Body of pancreas (tissue), 4 donors: ENCODE results near the gene WASL. TPM values are rescaled to one million over a fixed set of nuclear protein-coding genes. Genes with fewer than 3 reads are reported as not detected.

Experiments
- ATAC-seq: fragments of 150-250 bp; one replicate; pipeline ENCODE4 v1.9.1; 2016
- DNase-seq, 4 donors: peaks; one replicate each; pipeline ENCODE4 v3.0.0-alpha.2; 2019
- H3K27ac ChIP-seq, 4 donors: fragments of 200-600 bp; sonication (generic); 1 replicate in 3 of 4; 2 replicates in 1 of 4; pipeline versions ENCODE4 v1.5.1 to v1.6.1; 2016 to 2019; ENCODE audit warnings: mild to moderate bottlenecking in 1 of 4, mixed read lengths in 1 of 4, moderate library complexity in 1 of 4
- H3K27me3 ChIP-seq, 2 donors: fragments of 200-600 bp; sonication (generic); one replicate each; pipeline ENCODE4 v1.6.0; 2016; ENCODE audit warnings: mild to moderate bottlenecking in 1 of 2
- H3K36me3 ChIP-seq, 2 donors: fragments of 200-600 bp; sonication (generic); replicated peaks in 1 of 2; 2 replicates each; pipeline ENCODE4 v1.5.1; 2016; ENCODE audit warnings: low read depth in 2 of 2; ENCODE audit not compliant: insufficient read depth in 1 of 2
- H3K4me1 ChIP-seq: fragments of 200-600 bp; sonication (generic); one replicate; pipeline ENCODE4 v1.6.0; 2016
- H3K4me3 ChIP-seq, 2 donors: fragments of 200-600 bp; sonication (generic); 1 replicate in 1 of 2; 2 replicates in 1 of 2; pipeline ENCODE4 v1.5.1; 2016 to 2019
- H3K9me3 ChIP-seq, 3 donors: fragments of 200-600 bp; sonication (generic); 1 replicate in 2 of 3; 2 replicates in 1 of 3; pipeline ENCODE4 v1.5.1; 2016
- CTCF ChIP-seq, 7 experiments: fragments of 450-650 bp in 4 of 7; fragments of 200-600 bp in 3 of 7; sonication (generic) in 3 of 7; IDR thresholded peaks; one replicate each; pipeline ENCODE4 v1.5.1; 2016 to 2019; ENCODE audit warnings: antibody characterized with exemption in 7 of 7
- POLR2A ChIP-seq, 3 donors: fragments of 450-650 bp; IDR thresholded peaks; one replicate each; pipeline ENCODE4 v1.6.1; 2016; ENCODE audit warnings: antibody characterized with exemption in 3 of 3, mild to moderate bottlenecking in 2 of 3
- WGBS, 2 donors: methylation state at CpG; one replicate each; pipeline ENCODE4 v1.1.5; 2017; 5-methylcytosine and 5-hydroxymethylcytosine counted together
- intact Hi-C: fragments of 100-400 bp; cut with DNase I; formaldehyde crosslinking; loops from one replicate; pipeline ENCODE4 v1.15.1; 2023
- total RNA-seq, 2 donors: library from RNA; depleted of rRNA; stranded (reverse); fragments of >200 nt; gene quantifications; one replicate each; pipeline ENCODE4 v1.1.0, GENCODE V29; 2016

The WASL gene
- total RNA-seq, 2 donors from 2014 or later, result 12.9 to 20.5 TPM

- H3K27me3 ChIP-seq, result no peaks in the 10 kb centered on the region
- H3K27ac ChIP-seq, result no peak overlapping the region
- peaks cover 3% of the 10 kb centered on the region for H3K4me1 ChIP-seq
- no peaks in the 10 kb centered on the region for H3K36me3 ChIP-seq
- intact Hi-C loops, result no loop called here
- DNase-seq (no peak), ATAC-seq (no peak)
- H3K9me3 ChIP-seq, result no peaks in the 10 kb centered on the region
- H3K4me3 ChIP-seq, result no peak overlapping the region
- 82 to 90% methylated on average over 4 of the region's 4 CpGs for WGBS, 2 donors
- TF ChIP-seq CTCF (IDR thresholded peaks at IDR 0.05) (no peak), POLR2A (IDR thresholded peaks at IDR 0.05) (no peak)
Measured at GRCh38 chr7:123774496-123774895, 25.7 kb upstream of the WASL start.

DNA sequence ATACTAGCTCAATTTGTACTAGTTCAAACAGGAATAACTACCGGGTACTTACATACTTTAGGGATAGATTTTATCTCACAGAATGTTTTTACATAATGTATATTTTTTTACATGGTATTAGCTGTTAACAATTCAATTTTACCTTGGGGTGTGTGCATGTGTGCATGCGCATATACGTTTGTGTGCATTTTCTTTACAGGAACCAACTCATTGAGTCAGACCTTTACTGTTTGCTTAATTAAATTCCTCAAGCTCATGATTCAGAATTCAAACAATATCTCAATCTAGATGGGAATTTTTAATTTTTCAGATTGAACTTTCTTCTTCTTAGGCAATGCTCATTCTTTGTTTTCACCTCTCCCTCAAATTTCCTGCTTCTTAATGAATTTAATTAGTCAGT is 24.7 kb upstream of the WASL start:
- TF ChIP-seq CTCF (IDR thresholded peaks at IDR 0.05) (no peak), POLR2A (IDR thresholded peaks at IDR 0.05) (no peak)
- Histone ChIP-seq H3K4me3 (no peak overlapping the region), H3K27ac (no peak overlapping the region), H3K4me1 (peaks cover 10% of the 10 kb centered on the region), H3K9me3 (no peaks in the 10 kb centered on the region), H3K27me3 (no peaks in the 10 kb centered on the region), H3K36me3 (no peaks in the 10 kb centered on the region)
- ATAC-seq (no peak), DNase-seq (no peak)
- intact Hi-C loops, result no loop called here
- 88 to 94% methylated on average over 3 of the region's 3 CpGs for WGBS, 2 donors

- Histone ChIP-seq H3K4me1 (peaks cover 10% of the 10 kb centered on the region), H3K27me3 (no peaks in the 10 kb centered on the region), H3K27ac (no peak overlapping the region), H3K36me3 (no peaks in the 10 kb centered on the region), H3K9me3 (no peaks in the 10 kb centered on the region), H3K4me3 (no peak overlapping the region)
- ATAC-seq (no peak), DNase-seq (no peak)
- TF ChIP-seq CTCF (IDR thresholded peaks at IDR 0.05) (no peak), POLR2A (IDR thresholded peaks at IDR 0.05) (no peak)
- intact Hi-C loops, result no loop called here
- WGBS, 2 donors, result 69 to 74% methylated on average over 3 of the region's 3 CpGs
Measured at GRCh38 chr7:123772652-123773051, 23.8 kb upstream of the WASL start.

GRCh38 chr7:123771846-123772245 is 23.0 kb upstream of the WASL start:
- Histone ChIP-seq H3K4me1 (peaks cover 10% of the 10 kb centered on the region), H3K27me3 (no peaks in the 10 kb centered on the region), H3K27ac (no peak overlapping the region), H3K36me3 (no peaks in the 10 kb centered on the region), H3K4me3 (no peak overlapping the region), H3K9me3 (no peaks in the 10 kb centered on the region)
- no peak for TF ChIP-seq POLR2A (IDR thresholded peaks at IDR 0.05)
- TF ChIP-seq CTCF (IDR thresholded peaks at IDR 0.05), result no peak
- no peak for DNase-seq
- intact Hi-C loops, result no loop called here
- ATAC-seq, result no peak
- 93 to 95% methylated on average over 2 of the region's 2 CpGs for WGBS, 2 donors

DNA sequence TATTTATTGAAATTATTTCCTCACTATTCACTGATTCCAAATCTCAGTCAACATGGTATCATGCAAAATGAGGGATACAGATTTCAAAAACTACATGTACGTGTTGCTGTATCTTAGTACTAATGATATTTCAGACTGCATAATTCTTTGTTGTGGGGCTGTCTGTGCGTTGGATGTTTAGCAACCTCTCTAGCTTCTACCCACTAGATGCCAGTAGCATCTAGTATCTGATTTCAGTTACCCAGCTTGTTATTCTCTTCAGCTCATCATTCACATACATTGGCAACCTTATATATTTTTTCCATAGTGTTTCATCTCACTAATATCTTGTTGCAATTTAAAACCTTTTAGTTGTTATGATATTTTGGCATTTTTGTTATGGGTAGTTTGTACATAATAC is 22.5 kb upstream of the WASL start:
- no peak overlapping the region for H3K4me3 ChIP-seq
- ATAC-seq (no peak), DNase-seq (no peak)
- no peaks in the 10 kb centered on the region for H3K36me3 ChIP-seq
- no peak overlapping the region for H3K27ac ChIP-seq
- peaks cover 10% of the 10 kb centered on the region for H3K4me1 ChIP-seq
- no peak for TF ChIP-seq POLR2A (IDR thresholded peaks at IDR 0.05)
- no peaks in the 10 kb centered on the region for H3K9me3 ChIP-seq
- intact Hi-C loops, result no loop called here
- H3K27me3 ChIP-seq, result no peaks in the 10 kb centered on the region
- WGBS, 2 donors, result 68 to 71% methylated on average over 2 of the region's 2 CpGs
